Fibroblast of skin of left quadriceps (primary cell): ENCODE data around the gene HYI.
"Not testable (repeated sequence)": the region's sequence is repeated elsewhere in the genome, so short reads cannot be mapped to it uniquely, and the experiment has no call there.

Source experiments
- DNase-seq, 2 experiments: peaks; one replicate each; pipeline ENCODE4 v3.0.0-alpha.2; 2013; ENCODE audit warnings: low read depth in 2 of 2

Gene HYI

DNA sequence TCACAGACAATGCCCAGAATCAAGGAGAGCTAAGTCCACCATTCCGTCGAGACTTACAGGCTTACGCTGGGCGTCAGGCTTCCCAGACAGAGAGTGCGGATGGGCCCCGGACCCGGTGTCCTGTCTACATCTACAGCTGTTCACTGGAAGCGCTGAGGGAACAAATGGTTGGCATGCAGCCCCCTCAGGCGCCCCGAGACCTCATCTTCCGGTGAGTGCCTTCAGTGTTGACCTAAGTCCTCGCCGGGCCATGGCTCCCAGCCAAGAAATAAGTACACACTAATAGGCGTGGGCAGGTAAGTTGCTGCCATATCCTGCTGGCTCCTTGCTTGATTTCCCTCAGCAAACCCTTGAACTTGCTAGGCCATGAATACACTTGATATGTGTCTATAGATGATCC, 26.2 kb downstream of the HYI start:
- DNase-seq: no peak

DNA sequence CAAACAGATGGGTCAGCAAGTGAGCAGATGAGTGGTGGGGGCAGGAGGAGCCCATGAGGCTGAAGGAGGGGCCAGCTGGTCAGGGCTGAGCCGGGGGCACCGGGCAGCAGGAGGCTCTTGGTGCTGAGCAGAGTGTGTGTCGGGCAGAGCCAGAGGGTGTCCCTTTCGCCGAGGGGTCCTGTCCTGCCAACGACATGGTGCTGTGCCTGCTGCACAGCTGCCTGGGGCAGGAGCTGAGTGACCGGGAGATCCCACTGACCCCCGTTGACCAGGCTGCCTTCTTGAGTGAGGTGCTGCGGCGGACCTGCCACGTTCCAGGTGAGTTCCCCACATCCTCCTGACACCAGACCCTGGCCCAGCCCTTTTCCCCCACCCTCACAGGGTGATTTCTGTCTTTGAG, 27.5 kb downstream of the HYI start:
- no peak for DNase-seq

DNA sequence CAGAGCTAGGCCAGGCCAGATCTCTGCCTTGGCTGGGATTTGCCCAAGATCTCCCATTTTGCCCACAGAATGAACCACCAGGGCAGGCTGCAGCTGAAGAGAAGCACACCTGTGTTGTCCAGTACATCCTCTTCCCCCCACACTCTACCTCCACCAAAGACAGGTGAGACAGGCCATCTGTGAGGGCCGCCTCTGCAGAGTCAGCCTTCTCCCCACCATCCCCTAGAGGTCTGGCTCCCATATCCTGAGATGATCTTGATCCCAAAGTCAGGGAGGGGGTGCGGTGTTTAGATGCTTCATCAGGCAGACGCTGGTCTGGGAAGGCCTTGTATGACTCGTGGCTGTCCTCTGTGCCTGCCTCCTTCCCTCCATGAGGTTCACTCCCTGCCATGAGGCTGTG, 28.7 kb downstream of the HYI start:
- DNase-seq: no peak

DNA sequence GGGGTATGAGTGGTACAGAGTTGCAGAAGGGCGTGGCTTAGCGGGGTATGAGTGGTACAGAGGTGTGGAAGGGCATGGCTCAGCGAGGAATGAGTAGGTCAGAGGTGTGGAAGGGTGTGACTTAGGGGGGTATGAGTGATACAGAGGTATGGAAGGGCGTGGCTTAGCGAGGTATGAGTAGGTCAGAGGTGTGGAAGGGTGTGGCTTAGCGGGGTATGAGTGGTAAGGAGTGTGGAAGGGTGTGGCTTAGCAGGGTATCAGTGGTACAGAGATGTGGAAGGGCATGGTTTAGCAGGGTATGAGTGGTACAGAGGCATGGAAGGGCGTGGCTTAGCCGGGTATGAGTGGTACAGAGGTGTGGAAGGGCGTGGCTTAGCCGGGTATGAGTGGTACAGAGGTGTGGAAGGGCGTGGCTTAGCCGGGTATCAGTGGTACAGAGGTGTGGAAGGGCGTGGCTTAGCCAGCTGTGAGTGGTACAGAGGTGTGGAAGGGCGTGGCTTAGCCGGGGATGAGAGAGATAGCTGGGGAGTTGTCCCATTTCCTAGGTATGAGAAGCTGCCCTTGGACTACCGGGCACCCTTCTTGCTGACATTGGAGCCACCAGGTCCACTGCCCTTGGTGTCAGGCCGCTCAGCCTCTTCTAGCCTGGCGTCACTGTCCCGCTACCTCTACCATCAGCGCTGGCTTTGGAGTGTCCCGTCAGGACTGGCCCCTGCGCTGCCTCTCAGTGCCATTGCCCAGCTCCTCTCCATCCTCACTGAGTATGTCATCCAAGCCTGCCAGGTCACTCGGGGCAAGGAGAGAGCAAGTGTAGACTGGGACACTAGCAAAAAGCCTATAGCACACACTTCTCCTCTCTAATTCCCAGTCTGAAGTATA, 29.8 kb downstream of the HYI start:
- no peak for DNase-seq

DNA sequence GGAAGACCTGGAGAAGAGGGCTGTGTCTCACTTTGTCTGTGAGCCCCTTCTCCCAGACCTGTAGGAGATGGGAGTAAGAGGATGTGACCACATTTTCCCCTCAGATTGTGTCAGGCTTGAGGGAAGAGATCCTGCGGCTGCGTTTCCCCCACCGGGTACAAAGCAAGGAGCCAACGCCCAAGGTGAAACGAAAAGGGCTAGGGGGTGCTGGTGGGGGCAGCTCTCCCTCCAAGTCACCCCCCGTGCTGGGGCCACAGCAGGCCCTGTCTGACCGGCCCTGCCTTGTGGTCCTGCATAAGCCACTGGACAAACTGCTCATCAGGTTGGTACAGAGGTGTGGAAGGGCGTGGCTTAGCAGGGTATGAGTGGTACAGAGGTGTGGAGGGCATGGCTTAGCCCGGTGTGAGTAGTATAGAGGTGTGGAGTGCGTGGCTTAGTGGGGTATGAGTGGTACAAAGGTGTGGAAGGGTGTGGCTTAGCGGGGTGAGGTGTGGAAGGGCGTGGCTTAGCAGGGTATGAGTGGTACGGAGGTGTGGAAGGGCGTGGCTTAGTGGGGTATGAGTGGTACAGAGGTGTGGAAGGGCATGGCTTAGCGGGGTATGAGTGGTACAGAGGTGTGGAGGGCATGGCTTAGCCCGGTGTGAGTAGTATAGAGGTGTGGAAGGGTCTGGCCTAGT, 30.6 kb downstream of the HYI start:
- no peak for DNase-seq

DNA sequence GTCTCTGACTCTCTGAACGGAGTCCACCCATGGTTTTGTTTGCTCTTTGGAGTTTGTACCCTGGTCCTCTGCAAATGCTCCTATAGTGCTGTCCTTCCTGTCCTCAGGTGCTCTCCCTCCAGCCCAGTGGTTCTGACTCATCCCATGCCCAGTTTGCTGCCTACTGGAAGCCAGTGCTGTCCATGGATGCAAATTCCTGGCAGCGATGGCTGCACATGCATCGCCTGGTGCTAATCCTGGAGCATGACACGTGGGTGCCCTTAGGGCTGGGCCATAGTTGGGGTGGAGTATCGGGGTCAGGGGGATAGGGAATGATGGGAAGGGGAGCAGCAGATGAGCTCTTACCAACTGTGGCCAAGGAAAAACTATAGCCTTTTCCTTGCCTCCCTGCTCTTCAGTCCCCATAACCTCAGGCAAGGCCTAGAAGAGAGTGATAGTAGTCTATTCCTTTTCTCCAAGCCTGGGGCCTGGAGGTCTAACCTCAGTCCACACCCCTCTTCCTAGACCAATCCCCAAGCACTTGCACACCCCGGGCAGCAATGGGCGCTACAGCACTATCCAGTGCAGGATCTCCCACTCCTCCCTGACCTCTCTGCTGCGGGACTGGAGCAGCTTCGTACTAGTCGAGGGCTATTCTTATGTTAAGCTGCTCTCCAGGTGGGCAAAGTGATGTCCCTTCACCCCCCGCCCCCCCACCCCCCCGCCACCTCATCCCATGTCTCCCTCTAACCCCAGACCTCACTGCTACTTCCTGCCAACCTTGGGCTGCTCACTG, 31.6 kb downstream of the HYI start:
- no peak for DNase-seq

DNA sequence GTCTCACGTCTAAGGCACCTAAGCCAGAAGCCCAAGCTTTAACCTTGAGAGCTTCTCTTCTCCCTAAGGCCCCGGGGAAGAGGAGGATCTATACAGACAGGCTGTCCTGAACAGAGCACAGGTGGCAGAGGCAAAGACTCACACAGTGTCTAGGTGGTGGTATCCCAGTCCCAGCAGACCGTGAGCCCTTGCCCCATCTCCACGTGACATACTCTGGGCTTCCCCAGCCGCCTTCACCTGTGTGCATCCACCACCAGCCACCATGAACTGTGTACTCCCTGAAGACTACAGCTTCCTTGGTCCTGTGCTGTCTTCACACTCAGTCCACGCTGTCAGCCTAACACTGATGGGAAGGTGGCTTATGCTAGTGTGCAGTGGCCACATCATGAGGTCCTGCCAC, 32.3 kb downstream of the HYI start:
- no peak for DNase-seq

DNA sequence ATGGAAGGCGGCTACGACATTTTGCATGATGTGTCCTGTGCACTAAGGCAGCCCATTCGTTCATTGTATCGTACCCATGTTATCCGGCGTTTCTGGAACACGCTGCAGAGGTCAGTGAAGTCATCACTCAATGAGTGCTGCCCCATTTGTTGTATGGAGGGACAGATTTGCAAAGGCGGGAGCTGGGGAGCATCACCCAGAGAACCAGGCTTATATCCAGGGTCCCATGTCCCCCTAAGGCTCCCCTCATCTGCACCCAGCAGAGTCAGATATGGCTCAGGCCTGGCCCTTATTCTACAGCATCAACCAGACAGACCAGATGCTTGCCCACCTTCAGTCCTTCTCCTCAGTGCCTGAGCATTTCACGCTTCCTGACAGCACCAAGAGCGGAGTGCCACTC, 32.9 kb downstream of the HYI start:
- DNase-seq: no peak

DNA sequence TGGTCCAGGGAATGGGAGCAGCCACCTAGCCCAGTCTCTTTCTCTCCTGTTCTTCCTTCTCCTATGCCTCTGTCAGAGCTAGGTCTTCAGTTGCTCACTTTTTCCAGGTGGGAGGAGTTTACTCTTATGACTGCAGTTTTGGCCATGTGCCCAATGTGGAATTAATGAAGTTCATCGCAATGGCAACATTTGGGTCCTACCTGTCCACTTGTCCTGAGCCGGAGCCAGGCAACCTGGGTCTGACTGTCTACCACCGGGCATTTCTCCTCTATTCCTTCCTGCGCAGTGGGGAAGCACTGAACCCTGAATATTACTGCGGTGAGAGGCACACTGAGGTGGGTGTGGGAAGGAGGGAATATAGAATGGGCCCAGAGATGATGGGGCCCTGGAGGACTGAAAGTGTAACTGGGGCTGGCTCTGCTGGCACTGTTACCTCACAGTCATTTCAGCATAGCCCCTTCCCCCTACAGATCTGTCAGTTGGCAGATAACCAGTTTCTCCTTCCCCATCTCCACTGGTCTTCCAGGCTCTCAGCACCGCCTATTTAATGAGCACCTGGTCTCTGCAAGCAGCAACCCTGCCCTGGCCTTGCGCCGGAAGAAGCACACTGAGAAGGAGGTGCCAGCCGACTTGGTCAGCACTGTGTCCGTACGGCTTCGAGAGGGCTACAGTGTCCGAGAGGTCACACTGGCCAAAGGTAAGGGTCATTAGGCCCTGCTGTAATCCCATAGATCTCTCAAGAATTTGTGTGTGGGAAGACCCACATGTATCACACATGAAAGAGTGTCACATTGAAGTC, 33.9 kb downstream of the HYI start:
- no peak for DNase-seq

DNA sequence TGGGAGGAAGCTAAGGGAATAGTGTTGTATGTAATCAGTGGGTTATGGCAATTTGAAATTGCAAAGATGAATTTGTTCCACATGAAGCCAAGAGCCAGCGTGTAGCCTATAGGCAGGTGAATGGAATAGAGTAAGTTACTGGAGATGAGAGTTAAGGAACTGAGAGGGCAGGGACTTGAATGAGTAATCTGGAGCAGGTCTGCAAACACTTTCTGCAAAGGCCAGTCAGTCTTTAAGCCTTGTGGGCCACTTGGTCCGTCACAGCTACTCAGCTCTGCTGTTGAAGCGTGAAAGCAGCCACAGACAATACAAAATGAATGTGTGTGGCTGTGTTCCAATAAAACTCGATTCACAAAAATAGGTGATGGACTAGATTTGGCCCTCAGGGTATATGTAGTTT, 34.9 kb downstream of the HYI start:
- no peak for DNase-seq

DNA sequence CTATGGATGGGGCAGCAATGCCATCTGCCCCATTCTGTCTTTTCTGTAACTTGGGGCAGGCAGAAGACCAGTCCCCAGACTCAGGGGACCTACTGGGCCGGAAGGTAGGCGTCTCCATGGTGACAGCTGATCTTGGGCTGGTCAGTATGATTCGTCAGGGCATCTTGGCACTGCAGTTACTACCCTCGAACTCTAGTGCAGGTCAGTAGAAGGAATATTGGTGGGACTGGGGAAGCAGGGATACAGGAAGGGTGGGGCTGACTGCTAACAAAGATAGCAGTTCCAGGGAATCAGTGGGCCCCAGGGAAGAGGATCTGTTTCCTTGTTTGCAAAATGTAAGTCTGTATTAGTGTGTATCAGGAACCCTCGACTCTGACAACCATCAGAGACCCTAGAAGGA, 37.8 kb downstream of the HYI start:
- DNase-seq: no peak

DNA sequence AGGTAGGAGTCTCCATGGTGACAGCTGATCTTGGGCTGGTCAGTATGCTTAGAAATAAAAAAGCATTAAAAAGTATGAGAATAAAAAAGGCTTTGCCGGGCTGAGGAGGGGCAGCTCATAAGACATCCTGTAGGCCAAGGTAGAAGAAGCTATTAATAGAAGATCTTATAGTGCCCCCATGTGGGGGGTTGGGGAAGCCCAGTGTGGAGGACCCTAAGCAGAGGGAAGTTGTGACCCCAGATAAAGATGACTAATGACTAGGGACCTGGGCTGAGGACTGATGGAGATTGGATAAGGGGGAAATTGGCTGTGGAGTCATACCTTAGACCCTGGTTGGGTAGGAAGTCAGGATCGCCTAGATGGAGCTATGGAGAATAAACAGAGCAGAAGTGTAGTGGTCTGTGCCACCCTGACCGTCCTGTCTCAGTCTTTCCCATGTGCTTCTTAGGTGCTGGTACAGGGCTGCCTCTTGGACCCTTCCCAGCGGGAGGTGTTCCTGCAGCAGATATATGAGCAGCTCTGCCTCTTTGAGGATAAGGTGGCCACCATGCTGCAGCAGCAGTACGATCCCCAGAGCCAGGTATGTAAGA, 39.0 kb downstream of the HYI start:
- DNase-seq: peak in 1 of 2 experiments; percentile 14

DNA sequence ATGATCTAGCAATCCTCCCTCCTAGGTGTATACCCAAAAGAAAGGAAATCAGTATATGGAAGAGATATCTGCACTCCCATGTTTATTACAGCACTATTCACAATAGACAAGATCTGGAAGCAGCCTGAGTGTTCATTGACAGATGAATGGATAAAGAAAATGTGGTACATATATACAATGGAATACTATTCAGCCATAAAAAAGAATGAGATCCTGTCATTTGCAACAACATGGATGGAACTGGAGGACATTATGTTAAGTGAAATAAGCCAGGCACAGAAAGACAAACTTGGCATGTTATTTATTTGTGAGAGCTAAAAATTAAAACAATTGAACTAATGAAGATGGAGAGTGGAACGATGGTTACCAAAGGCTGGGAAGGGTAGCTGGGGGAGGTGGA, 40.3 kb downstream of the HYI start:
- DNase-seq: not testable (repeated sequence)

DNA sequence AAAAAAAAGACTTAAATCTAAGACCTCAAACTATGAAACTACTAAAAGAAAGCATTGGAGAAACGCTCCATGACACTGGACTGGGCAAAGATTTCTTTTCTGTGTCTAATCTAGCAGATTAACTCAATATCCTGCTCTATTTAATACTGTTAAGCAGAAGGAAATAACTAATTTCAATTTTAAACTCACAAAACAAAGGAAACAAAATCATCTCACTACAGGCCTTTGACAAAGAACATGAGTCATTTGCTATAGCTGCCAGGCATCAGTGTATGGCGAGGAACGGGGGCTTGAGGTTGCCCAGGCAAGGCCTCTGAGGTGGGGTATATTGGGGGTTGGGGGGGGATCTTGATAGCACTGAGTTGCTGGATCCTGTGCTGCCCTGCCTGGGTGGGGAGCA, 43.2 kb downstream of the HYI start:
- no peak for DNase-seq

DNA sequence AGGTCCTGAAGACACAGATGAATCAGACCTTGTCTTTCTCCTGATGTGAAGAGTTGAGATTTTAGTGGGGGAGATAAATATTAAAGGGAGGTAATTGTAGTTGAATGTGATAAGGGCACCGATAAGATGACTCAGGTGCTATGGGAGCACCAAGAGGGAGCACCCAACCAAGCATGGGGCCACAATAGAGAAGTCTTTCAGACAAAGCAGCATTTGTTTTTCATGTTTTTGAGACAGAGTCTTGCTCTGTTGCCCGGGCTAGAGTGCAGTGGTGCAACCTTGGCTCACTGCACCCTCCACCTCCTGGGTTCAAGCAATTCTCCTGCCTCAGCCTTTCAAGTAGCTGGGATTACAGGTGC, 47.9 kb downstream of the HYI start:
- no peak for DNase-seq

DNA sequence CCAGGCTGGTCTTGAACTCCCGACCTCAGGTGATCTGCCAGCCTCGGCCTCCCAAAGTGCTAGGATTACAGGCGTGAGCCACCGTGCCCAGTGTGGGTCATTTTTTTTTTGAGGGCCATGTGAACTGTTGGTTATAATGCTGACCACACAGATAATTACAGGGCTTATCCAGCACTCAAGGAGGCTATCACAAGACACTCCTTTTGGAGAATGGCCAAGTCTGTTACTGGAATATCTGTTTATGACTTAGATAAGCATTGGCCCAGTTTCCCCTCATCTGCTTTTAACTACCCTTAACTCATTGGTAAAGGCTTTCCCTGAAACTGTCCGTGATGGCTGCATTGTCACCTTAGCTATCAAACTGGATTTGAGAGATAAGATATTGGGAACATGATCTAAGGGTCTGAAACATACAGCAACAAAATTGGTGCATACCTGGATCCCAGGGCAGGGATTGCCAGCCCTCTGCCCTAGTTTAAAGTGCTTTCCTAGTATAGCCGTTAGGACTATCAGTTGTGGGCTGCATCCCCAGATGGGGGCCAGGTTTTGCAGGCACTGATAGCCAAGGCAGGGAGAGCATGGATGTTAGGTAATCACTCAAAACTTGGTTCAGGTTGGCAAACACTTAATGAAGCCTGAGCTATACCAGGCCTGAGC, 48.4 kb downstream of the HYI start:
- DNase-seq: no peak

DNA sequence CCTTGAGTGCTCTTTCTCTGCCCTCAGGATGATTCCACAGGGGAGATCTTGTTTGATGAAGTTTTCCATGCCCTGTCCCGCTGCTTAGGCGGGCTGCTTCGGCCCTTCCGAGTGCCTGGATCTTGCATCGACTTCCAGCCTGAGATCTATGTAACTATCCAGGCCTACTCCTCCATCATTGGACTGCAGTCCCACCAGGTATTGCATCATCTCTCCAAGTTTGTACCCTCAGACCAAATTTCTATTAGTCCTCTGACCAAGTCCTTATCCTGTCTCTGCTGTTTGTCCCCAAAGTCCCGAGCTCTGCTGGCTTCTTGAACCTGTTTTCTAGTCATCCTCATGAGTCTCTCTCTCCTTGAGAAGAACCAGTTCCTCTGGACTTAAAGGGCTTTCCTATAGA, 49.4 kb downstream of the HYI start:
- no peak for DNase-seq

DNA sequence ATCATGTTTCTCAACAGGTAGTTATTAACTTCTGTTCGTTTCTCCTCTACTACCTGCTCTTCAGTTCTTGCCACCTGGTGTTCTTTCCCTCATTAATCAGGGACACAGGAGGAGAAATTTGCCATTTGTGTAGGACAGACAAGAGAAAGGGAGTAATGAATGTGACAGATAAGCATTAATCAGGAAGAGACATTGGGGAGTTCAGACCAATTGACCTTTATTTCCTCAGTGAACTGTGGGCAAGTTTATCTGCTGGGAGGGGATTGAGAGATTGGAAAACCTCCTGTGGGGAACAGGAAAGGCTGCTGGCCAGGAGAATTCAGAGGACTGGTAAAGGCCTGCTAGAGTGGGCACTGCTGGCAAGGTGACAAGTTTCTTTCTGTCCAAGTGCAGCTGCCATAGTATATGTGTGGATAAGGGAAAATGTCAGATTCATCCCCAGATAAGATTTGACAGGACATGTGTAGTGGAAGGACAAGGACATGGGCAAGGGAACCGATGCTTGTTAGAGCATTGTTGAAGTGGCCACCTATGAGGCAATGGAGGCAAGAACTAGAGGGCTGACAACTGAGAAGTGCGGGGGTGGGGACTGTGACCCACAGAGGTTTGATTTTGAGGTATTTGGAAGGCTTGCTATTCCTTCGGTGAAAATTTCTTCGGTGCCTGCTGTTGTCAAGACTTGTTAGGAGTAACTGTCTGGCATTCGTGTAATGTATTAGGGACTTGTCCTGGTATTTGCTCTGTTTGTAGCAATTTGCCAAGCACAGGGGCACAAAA, 51.5 kb downstream of the HYI start:
- no peak for DNase-seq
